SK-N-MC (cell line): ENCODE data around the gene MINK1.

ENCODE experiments used
- DNase-seq: peaks from one replicate; pipeline ENCODE4 v3.0.0-alpha.2; 2011; ENCODE audit warnings: low read depth, low spot score
- H3K27ac ChIP-seq: fragments of 200-600 bp; sonication (generic); 2 replicates; pipeline ENCODE4 v1.5.1; 2016; ENCODE audit warnings: mixed run types
- H3K36me3 ChIP-seq: fragments of 200-600 bp; sonication (generic); 2 replicates; pipeline ENCODE4 v1.6.1; 2017; ENCODE audit warnings: antibody characterized with exemption, low read length, mixed read lengths; ENCODE audit not compliant: insufficient read depth
- H3K4me3 ChIP-seq: fragments of 200-600 bp; sonication (generic); 2 replicates; pipeline ENCODE4 v1.5.1; 2016
- H3K9ac ChIP-seq: fragments of 200-600 bp; sonication (generic); 2 replicates; pipeline ENCODE4 v1.8.0; 2017; ENCODE audit warnings: mixed run types, mixed read lengths; ENCODE audit not compliant: insufficient read length
- H3K9me3 ChIP-seq: fragments of 200-600 bp; sonication (generic); 2 replicates; pipeline ENCODE4 v1.6.1; 2017; ENCODE audit warnings: low read depth, mild to moderate bottlenecking, antibody characterized with exemption, low read length, moderate library complexity, mixed read lengths
- EZH2 ChIP-seq: fragments of 200-600 bp; sonication (generic); IDR thresholded peaks from one replicate; pipeline ENCODE4 v1.6.1; 2017; ENCODE audit warnings: antibody characterized with exemption
- FOXP2 ChIP-seq: optimal IDR thresholded peaks from 2 replicates; pipeline ENCODE3; 2011; ENCODE audit warnings: mild to moderate bottlenecking, moderate library complexity; ENCODE audit not compliant: insufficient read depth; ENCODE audit errors: extremely low read length, control extremely low read depth
- POLR2AphosphoS5 ChIP-seq: IDR thresholded peaks from 2 replicates; pipeline ENCODE4 v1.6.1; 2012; ENCODE audit warnings: mild to moderate bottlenecking, low read depth, low read length, borderline replicate concordance

MINK1 gene

DNA sequence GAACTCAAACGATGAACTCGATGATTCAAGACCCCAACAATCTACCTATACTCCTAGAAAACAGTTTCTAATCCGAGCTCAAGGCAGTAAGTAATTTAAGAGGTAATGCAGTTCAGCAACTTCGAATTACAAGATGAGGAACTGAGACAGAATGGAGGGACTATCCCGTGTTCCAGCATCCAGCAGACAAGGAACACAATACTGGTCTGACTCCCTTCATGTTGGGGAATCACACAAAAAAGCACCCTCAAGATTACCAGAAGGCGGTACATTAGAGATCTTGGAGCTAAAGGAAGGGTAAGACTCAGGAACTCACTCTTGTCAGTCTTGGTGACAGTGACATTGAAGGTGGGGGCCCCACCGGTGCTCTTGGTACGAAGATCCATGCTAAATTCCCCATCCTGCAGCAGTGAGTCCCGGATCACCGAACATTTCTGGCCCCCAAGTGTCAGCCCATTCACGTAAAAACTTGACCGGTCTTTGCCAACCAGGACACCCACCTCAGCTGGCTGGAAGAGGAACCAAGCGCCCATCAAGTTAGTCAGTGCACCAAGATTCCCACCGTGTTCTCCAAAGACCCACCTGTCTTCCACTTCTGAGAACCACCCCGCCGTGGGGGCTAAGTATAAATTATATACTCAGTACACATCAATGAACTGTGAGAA lies 113.3 kb downstream of the MINK1 start:
- Histone ChIP-seq H3K27ac (0 out of 2 replicates have a peak overlapping the region, but pooled peaks have one; percentile 55), H3K36me3 (peaks cover 50% of the 10 kb centered on the region), H3K4me3 (peak overlapping the region; percentile 83), H3K9ac (peak overlapping the region; percentile 90), H3K9me3 (no peaks in the 10 kb centered on the region)
- DNase-seq, result no peak
- no peak for TF ChIP-seq FOXP2
- peak; percentile 21; the same call in 1 of the 2 replicates for TF ChIP-seq POLR2AphosphoS5

DNA sequence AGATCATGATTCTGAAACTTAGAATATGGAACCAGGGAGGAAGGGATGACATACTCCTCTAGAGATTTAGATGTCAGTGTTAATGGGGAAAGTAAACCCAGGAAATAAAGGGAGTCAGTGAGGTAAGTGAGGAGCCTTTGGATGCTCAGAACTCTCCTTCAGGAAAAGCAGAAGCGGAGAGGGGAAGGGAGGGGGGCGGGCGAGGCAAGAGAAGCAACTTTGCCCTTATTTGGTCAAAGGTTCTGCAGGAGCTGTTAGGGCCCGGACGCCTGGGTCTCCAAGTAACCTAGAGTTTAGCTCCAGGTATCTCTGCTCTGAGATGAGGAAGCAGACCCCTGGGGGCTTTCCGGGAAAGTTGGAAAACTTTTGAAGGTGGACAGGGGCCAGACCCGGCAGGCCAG lies 113.9 kb downstream of the MINK1 start:
- peaks cover 49% of the 10 kb centered on the region for H3K36me3 ChIP-seq
- TF ChIP-seq EZH2, result no peak
- no peak for TF ChIP-seq FOXP2
- TF ChIP-seq POLR2AphosphoS5, result no peak
- peak overlapping the region; percentile 83 for H3K4me3 ChIP-seq
- H3K9me3 ChIP-seq, result no peaks in the 10 kb centered on the region
- 0 out of 2 replicates have a peak overlapping the region, but pooled peaks have one; percentile 55 for H3K27ac ChIP-seq
- DNase-seq, result no peak
- peak overlapping the region; percentile 90 for H3K9ac ChIP-seq
